K562 (cell line): Measurements from ENCODE around the gene DAGLB. TPM values are rescaled to one million over a fixed set of nuclear protein-coding genes. Genes with fewer than 3 reads are reported as not detected.

Experiments
- ATAC-seq: fragments of 200-7000 bp; cut with Tn5 transposase; 3 replicates; pipeline ENCODE4 v1.9.1; 2020; ENCODE audit warnings: moderate library complexity
- BruUV-seq: library from RNA; stranded (reverse); fragments of 400-500 nt; replicated peaks from 2 replicates; lab custom pipeline; 2021; lab: Mats Ljungman, UMichigan
- CTCF ChIA-PET: fragments of 300-600 bp; formaldehyde crosslinking; extraction: SDS; loops from one replicate; lab custom pipeline; 2021; ENCODE audit warnings: low intra/inter-chr PET ratio; lab: Yijun Ruan, JAX
- POLR2A ChIA-PET: fragments of 300-600, 350-650 bp; sonication (Branson Sonifier 250); formaldehyde crosslinking; extraction: SDS; loops from one replicate; lab custom pipeline; 2021; ENCODE audit warnings: antibody characterized with exemption, inconsistent platforms; lab: Yijun Ruan, JAX
- DNase-seq, 4 experiments: peaks; one replicate each; pipeline versions ENCODE4 v3.0.0 to v3.0.0-alpha.2; 2011 to 2018; ENCODE audit warnings: low spot score in 3 of 4, mixed read lengths in 3 of 4; ENCODE audit errors: extremely low read depth in 1 of 4
- FAIRE-seq: peaks from 2 replicates; lab custom pipeline; 2011; peaks lifted over from hg19 to GRCh38; lab: Jason Lieb, UNC
- H2AFZ ChIP-seq: 2 replicates; pipeline ENCODE4 v1.6.0; 2011; ENCODE audit warnings: low read depth, low read length, control low read depth, inconsistent platforms
- H3K27ac ChIP-seq: fragments of 200-600 bp; 3 replicates; pipeline ENCODE4 v1.8.0; 2011; ENCODE audit warnings: low read depth, mild to moderate bottlenecking, control low read depth, inconsistent platforms, low read length, moderate library complexity, mixed read lengths; ENCODE audit errors: extremely low read depth
- H3K27me3 ChIP-seq, 2 experiments: fragments of 300-600 bp in 1 of 2; 2 replicates in 1 of 2; 3 replicates in 1 of 2; pipeline versions ENCODE4 v1.6.0 to v1.8.0; 2011; ENCODE audit warnings: inconsistent platforms in 2 of 2, low read length in 2 of 2, mild to moderate bottlenecking in 1 of 2, mixed read lengths in 1 of 2, moderate library complexity in 1 of 2; ENCODE audit not compliant: control insufficient read depth in 2 of 2, insufficient read depth in 2 of 2
- H3K36me3 ChIP-seq: fragments of 300-600 bp; 3 replicates; pipeline ENCODE4 v1.8.0; 2011; ENCODE audit warnings: mild to moderate bottlenecking, low read length, inconsistent platforms; ENCODE audit not compliant: control insufficient read depth, insufficient read depth
- H3K4me1 ChIP-seq, 2 experiments: fragments of 200-600 bp in 1 of 2; replicated peaks in 1 of 2; 2 replicates in 1 of 2; 3 replicates in 1 of 2; pipeline versions ENCODE4 v1.5.1 to v1.8.0; 2011; ENCODE audit warnings: inconsistent platforms in 2 of 2, low read length in 2 of 2, mild to moderate bottlenecking in 1 of 2, mixed read lengths in 1 of 2, moderate library complexity in 1 of 2; ENCODE audit not compliant: control insufficient read depth in 2 of 2, insufficient read depth in 2 of 2
- H3K4me2 ChIP-seq: 2 replicates; pipeline ENCODE4 v1.6.1; 2011; ENCODE audit warnings: low read length, control low read depth, inconsistent platforms, mixed read lengths; ENCODE audit not compliant: insufficient read depth
- H3K4me3 ChIP-seq: fragments of 200-600 bp; sonication (generic), shearing (Covaris generic); 2 replicates; pipeline ENCODE4 v1.5.1; 2016; ENCODE audit warnings: control low read depth, inconsistent platforms
- H3K79me2 ChIP-seq: fragments of 200-600 bp; 3 replicates; pipeline ENCODE4 v1.8.0; 2011; ENCODE audit warnings: low read length, inconsistent platforms; ENCODE audit not compliant: control insufficient read depth, insufficient read depth
- H3K9ac ChIP-seq, 2 experiments: 2 replicates each; pipeline versions ENCODE4 v1.6.0 to v1.6.1; 2011; ENCODE audit warnings: low read depth in 2 of 2, low read length in 2 of 2, control low read depth in 1 of 2, inconsistent platforms in 1 of 2, mild to moderate bottlenecking in 1 of 2, mixed read lengths in 1 of 2; ENCODE audit not compliant: insufficient read depth in 1 of 2
- H3K9me1 ChIP-seq: one replicate; pipeline ENCODE4 v1.6.0; 2011; ENCODE audit warnings: inconsistent platforms, mild to moderate bottlenecking, low read length, moderate library complexity; ENCODE audit not compliant: control insufficient read depth, insufficient read depth
- H3K9me3 ChIP-seq: replicated peaks from 2 replicates; pipeline ENCODE4 v1.5.1; 2011; ENCODE audit warnings: low read depth, low read length, inconsistent platforms; ENCODE audit not compliant: control insufficient read depth, insufficient read depth
- H4K20me1 ChIP-seq: replicated peaks from 2 replicates; pipeline ENCODE4 v1.6.1; 2011; ENCODE audit warnings: low read length, inconsistent platforms, mixed read lengths; ENCODE audit not compliant: control insufficient read depth, insufficient read depth
- ADNP ChIP-seq: fragments of 200-800 bp; sonication (Bioruptor generic); IDR thresholded peaks from 2 replicates; pipeline ENCODE4 v1.6.1; 2016; ENCODE audit warnings: missing genetic modification characterization, missing compliant biosample characterization
- ATF3 ChIP-seq, 2 experiments: fragments of 450-650 bp in 1 of 2; sonication (generic) in 1 of 2; formaldehyde crosslinking in 1 of 2; IDR thresholded peaks in 1 of 2; conservative IDR thresholded peaks in 1 of 2; 2 replicates each; pipeline versions ENCODE4 v1.6.1 to v1.8.1; 2016 to 2023; ENCODE audit warnings: mild to moderate bottlenecking in 2 of 2, moderate library complexity in 2 of 2, inconsistent platforms in 1 of 2, missing genetic modification reagents in 1 of 2
- CSDE1 ChIP-seq, 2 experiments: fragments of 450-650 bp; IDR thresholded peaks; 2 replicates each; pipeline ENCODE4 v1.6.1; 2016; ENCODE audit warnings: mild to moderate bottlenecking in 1 of 2
- E2F1 ChIP-seq: sonication (generic); formaldehyde crosslinking; IDR thresholded peaks from 2 replicates; pipeline ENCODE4 v1.8.1; 2023; ENCODE audit warnings: mild to moderate bottlenecking, missing genetic modification reagents, moderate library complexity
- FOXA3 ChIP-seq, 2 experiments: fragments of 450-650 bp in 1 of 2; sonication (generic) in 1 of 2; formaldehyde crosslinking; IDR thresholded peaks in 1 of 2; conservative IDR thresholded peaks in 1 of 2; 2 replicates each; pipeline versions ENCODE4 v1.4.0 to v1.8.0; 2020 to 2022; ENCODE audit warnings: mild to moderate bottlenecking in 2 of 2, missing genetic modification reagents in 1 of 2
- GTF2E2 ChIP-seq: fragments of 200-800 bp; sonication (Bioruptor generic); IDR thresholded peaks from 2 replicates; pipeline ENCODE4 v1.6.1; 2016; ENCODE audit warnings: missing genetic modification characterization, missing compliant biosample characterization
- IRF9 ChIP-seq: fragments of 450-650 bp; IDR thresholded peaks from 2 replicates; pipeline ENCODE4 v1.6.1; 2016; ENCODE audit warnings: missing biosample characterization, missing genetic modification characterization
- KDM1A ChIP-seq, 2 experiments: fragments of 450-650 bp; IDR thresholded peaks; 2 replicates each; pipeline ENCODE4 v1.6.1; 2016; ENCODE audit warnings: mild to moderate bottlenecking in 2 of 2
- NBN ChIP-seq: fragments of 450-650 bp; IDR thresholded peaks from 2 replicates; pipeline ENCODE4 v1.6.1; 2016; ENCODE audit warnings: low read depth, mild to moderate bottlenecking
- NELFE ChIP-seq: IDR thresholded peaks from 2 replicates; pipeline ENCODE4 v1.6.1; 2011; ENCODE audit warnings: mild to moderate bottlenecking; ENCODE audit not compliant: insufficient read depth, insufficient read length
- NKRF ChIP-seq: fragments of 450-650 bp; IDR thresholded peaks from 2 replicates; pipeline ENCODE4 v1.6.1; 2016; ENCODE audit warnings: borderline replicate concordance
- SPI1 ChIP-seq: IDR thresholded peaks from 2 replicates; pipeline ENCODE4 v1.6.1; 2011; ENCODE audit warnings: low read depth, low read length, control low read depth, borderline replicate concordance
- ZBTB1 ChIP-seq: sonication (generic); formaldehyde crosslinking; IDR thresholded peaks from 2 replicates; pipeline ENCODE4 v1.8.1; 2023; ENCODE audit warnings: missing genetic modification reagents, low read depth, mild to moderate bottlenecking, borderline replicate concordance
- ZNF124 ChIP-seq: sonication (generic); formaldehyde crosslinking; IDR thresholded peaks from 2 replicates; pipeline ENCODE4 v1.8.1; 2022; ENCODE audit warnings: missing genetic modification reagents
- ZNF253 ChIP-seq: fragments of 250-450 bp; sonication (Bioruptor Pico); conservative IDR thresholded peaks from 2 replicates; pipeline ENCODE4 v1.6.1; 2021; ENCODE audit warnings: mild to moderate bottlenecking
- WGBS: fragments of 100-300 bp; shearing (Covaris generic); methylation state at CpG from one replicate; pipeline ENCODE4 v1.1.6; 2016; ENCODE audit warnings: low coverage, mixed read lengths; ENCODE audit not compliant: insufficient coverage; ENCODE audit errors: missing lambda C conversion rate; 5-methylcytosine and 5-hydroxymethylcytosine counted together
- in situ Hi-C: fragments of 300-500 bp; cut with MboI; formaldehyde crosslinking; loops from 4 replicates; pipeline ENCODE4 v1.15.0; 2018; ENCODE audit warnings: inconsistent platforms, mixed read lengths
- intact Hi-C: fragments of 100-400 bp; cut with micrococcal nuclease; formaldehyde crosslinking; loops from 2 replicates; pipeline ENCODE4 v1.14.2; 2022
- polyA plus RNA-seq, 8 experiments: library from polyadenylated mRNA; depleted of rRNA in 4 of 8; stranded (reverse) in 5 of 8; unstranded in 3 of 8; fragments of >200 nt; fragmentation: Nextera tagmentation in 2 of 8; fragmentation: Illumina TruSeq in 1 of 8; extraction: Ambion mirVana in 2 of 8; extraction: Trizol in 1 of 8; gene quantifications; 2 replicates each; pipeline versions ENCODE4 v1.2.1 to v1.2.3, GENCODE V29; 2011 to 2014; ENCODE audit warnings: inconsistent platforms in 1 of 8, missing spikeins in 1 of 8
- total RNA-seq, 7 experiments: library from RNA; depleted of rRNA in 6 of 7; stranded (reverse); fragments of >200 nt in 6 of 7; fragmentation: Illumina TruSeq in 2 of 7; extraction: Trizol in 2 of 7; gene quantifications; 2 replicates each; pipeline versions ENCODE4 v1.2.1 to v1.2.3, GENCODE V29; 2011 to 2021; ENCODE audit warnings: low replicate concordance in 1 of 7

DAGLB gene
- total and polyA plus RNA-seq, 9 of the 15 experiments (the other 6 are each of a cell fraction or from before 2014, with no cell fraction given) = 0.92 to 16.4 (median 9.3) TPM

- CTCF ChIA-PET = no interaction called here
- FAIRE-seq (peak; percentile 82), DNase-seq (peak in 2 of 4 experiments; percentile 47 to 82), ATAC-seq (peak; percentile 58)
- 10% methylated on average over 25 of the region's 29 CpGs for WGBS
- peaks cover 33% of the 10 kb centered on the region for H3K36me3 ChIP-seq
- intact Hi-C loops = no loop called here
- no peaks in the 10 kb centered on the region for H3K27me3 ChIP-seq
- peak overlapping the region; percentile 86 to 94 for H3K9ac ChIP-seq
- H3K9me3 ChIP-seq = no peaks in the 10 kb centered on the region
- in situ Hi-C loops = no loop called here
- peak overlapping the region; percentile 87 for H3K27ac ChIP-seq
- peak overlapping the region; percentile 92 for H2AFZ ChIP-seq
- H3K79me2 ChIP-seq = peaks cover 29% of the 10 kb centered on the region
- H3K9me1 ChIP-seq = no peaks in the 10 kb centered on the region
- TSS peak; percentile 69 for BruUV-seq
- H4K20me1 ChIP-seq = no peaks in the 10 kb centered on the region
- H3K4me3 ChIP-seq = peak overlapping the region; percentile 76
- H3K4me2 ChIP-seq = peak overlapping the region; percentile 90
- POLR2A ChIA-PET = interaction anchor here (1.3 kb wide), 1 partner anchor 28 kb away, joined by 4 read pairs; no protein-coding TSS in a partner anchor
- H3K4me1 ChIP-seq = peaks cover 11 to 26% of the 10 kb centered on the region in 2 experiments; a peak in 4 of 5 replicates
- TF ChIP-seq IRF9 (tag) (no peak), ZBTB1 (0 out of 2 replicates have a peak, but pooled peaks have one; percentile 81), ADNP (tag) (peak; percentile 81), FOXA3 (CRISPR knock-in tag; conservative IDR thresholded peaks at IDR 0.05 in 1 of 2, IDR thresholded peaks at IDR 0.05 in 1 of 2) (no peak), NBN (peak; percentile 53; the same call in 1 of the 2 replicates), E2F1 (CRISPR knock-in tag) (peak; percentile 72; the same call in 1 of the 2 replicates), KDM1A (IDR thresholded peaks at IDR 0.05) (peak; percentile 80 to 87), CSDE1 (IDR thresholded peaks at IDR 0.05) (0 out of 4 replicates have a peak, but pooled peaks of 1 of the 2 experiments have one; percentile 28), ATF3 (IDR thresholded peaks at IDR 0.05) (peak; percentile 41; the same call in 1 of the 2 replicates), ATF3 (CRISPR knock-in tag; conservative IDR thresholded peaks at IDR 0.05) (no peak; the same call in 1 of the 2 replicates), GTF2E2 (tag) (no peak), ZNF124 (CRISPR knock-in tag) (0 out of 2 replicates have a peak, but pooled peaks have one; percentile 71), NKRF (0 out of 2 replicates have a peak, but pooled peaks have one; percentile 61), SPI1 (peak; percentile 34; the same call in 1 of the 2 replicates), NELFE (no peak), ZNF253 (CRISPR knock-in tag) (no peak)
These were observed 745 bp downstream of the DAGLB start for GRCh38 chr7:6446838-6447580.
